Pancreas (tissue), 10 donors: ENCODE results near the gene SLC35A5. TPM values are rescaled to one million over a fixed set of nuclear protein-coding genes. Genes with fewer than 3 reads are reported as not detected.
A peak's percentile ranks its signal among the peaks of the same experiment; 100 is the strongest.

Experiments
- ATAC-seq, 4 donors: fragments of 200-7000 bp; cut with Tn5 transposase; one replicate each; pipeline versions ENCODE4 v1.8.0 to v1.9.1; 2020; ENCODE audit warnings: mild to moderate bottlenecking in 4 of 4, moderate library complexity in 4 of 4
- DNase-seq, 6 donors: peaks; one replicate each; pipeline ENCODE4 v3.0.0-alpha.2; 2020
- FAIRE-seq: peaks from 2 replicates; lab custom pipeline; 2012; peaks lifted over from hg19 to GRCh38; lab: Jason Lieb, UNC
- H3K27ac ChIP-seq, 4 donors: fragments of 200-600 bp; sonication (generic); 1 replicate in 3 of 4; 2 replicates in 1 of 4; pipeline versions ENCODE4 v1.5.0 to v1.8.0; 2020
- H3K27me3 ChIP-seq, 4 donors: fragments of 200-600 bp; one replicate each; pipeline ENCODE4 v1.8.0; 2021
- H3K36me3 ChIP-seq, 3 donors: fragments of 200-600 bp; sonication (generic) in 1 of 3; one replicate each; pipeline versions ENCODE4 v1.5.0 to v1.8.0; 2020 to 2021
- H3K4me1 ChIP-seq, 3 donors: fragments of 200-600 bp; one replicate each; pipeline ENCODE4 v1.8.0; 2021
- H3K4me3 ChIP-seq, 4 donors: fragments of 200-600 bp; sonication (generic) in 2 of 4; one replicate each; pipeline versions ENCODE4 v1.5.0 to v1.8.0; 2020 to 2021
- H3K9me3 ChIP-seq, 4 donors: fragments of 200-600 bp; one replicate each; pipeline ENCODE4 v1.8.0; 2021
- WGBS, 2 donors: extraction: QIAGEN DNeasy Blood & Tissue Kit; methylation state at CpG; one replicate each; pipeline ENCODE4 v1.1.7; 2013; 5-methylcytosine and 5-hydroxymethylcytosine counted together
- intact Hi-C, 3 donors: fragments of 100-400 bp; cut with DNase I; formaldehyde crosslinking; loops; one replicate each; pipeline versions ENCODE4 v1.11.1 to v1.14.2; 2022
- polyA plus RNA-seq, 2 donors: library from polyadenylated mRNA; stranded (reverse); fragments of 200-250 nt; gene quantifications; one replicate each; pipeline ENCODE4 v1.2.3, GENCODE V29; 2013
- total RNA-seq, 6 donors: library from RNA; stranded (reverse); fragmentation: NEBNext Ultra II Directional in 4 of 6; extraction: Animal tissue kit (Norgen Biotek cat#: 25700) in 4 of 6; gene quantifications; one replicate each; pipeline versions ENCODE4 v1.2.1 to v1.2.4, GENCODE V29; 2021 to 2023
- TF ChIP-seq, protein P1 (sequence below), 4 donors: fragments of 200-600 bp; sonication (generic) in 3 of 4; IDR thresholded peaks; one replicate each; pipeline versions ENCODE4 v1.5.0 to v1.8.0; 2021; ENCODE audit warnings: antibody characterized with exemption in 4 of 4
- donor health status: healthy with polysubstance abuse.
- donor health status: DM: no; HTN: no; CAD: no; lungs with moderate emphysema.
- donor health status: DM: no; HTN: no; CAD: no.
- donor health status: control.
- donor health status: control.
- donor health status: Bipolar disorder and iron deficiency.
- donor health status: DM: yes; HTN: yes; CAD: no.
- donor health status: DM: no; HTN: no; CAD: no.
- donor health status: DM: no; HTN: no; CAD: no.
- donor health status: DM: yes; HTN: yes; CAD: no.

The SLC35A5 gene
- total and polyA plus RNA-seq, 8 donors, result 3.0 to 16.9 (median 12.4) TPM

GRCh38 chr3:112597945-112598344 lies 36.1 kb downstream of the SLC35A5 start:
- DNase-seq, result no peak
- Histone ChIP-seq H3K27me3 (no peaks in the 10 kb centered on the region), H3K9me3 (no peaks in the 10 kb centered on the region), H3K36me3 (no peaks in the 10 kb centered on the region), H3K4me3 (no peak overlapping the region), H3K4me1 (no peaks in the 10 kb centered on the region), H3K27ac (no peak overlapping the region)
- TF ChIP-seq, protein P1, sequence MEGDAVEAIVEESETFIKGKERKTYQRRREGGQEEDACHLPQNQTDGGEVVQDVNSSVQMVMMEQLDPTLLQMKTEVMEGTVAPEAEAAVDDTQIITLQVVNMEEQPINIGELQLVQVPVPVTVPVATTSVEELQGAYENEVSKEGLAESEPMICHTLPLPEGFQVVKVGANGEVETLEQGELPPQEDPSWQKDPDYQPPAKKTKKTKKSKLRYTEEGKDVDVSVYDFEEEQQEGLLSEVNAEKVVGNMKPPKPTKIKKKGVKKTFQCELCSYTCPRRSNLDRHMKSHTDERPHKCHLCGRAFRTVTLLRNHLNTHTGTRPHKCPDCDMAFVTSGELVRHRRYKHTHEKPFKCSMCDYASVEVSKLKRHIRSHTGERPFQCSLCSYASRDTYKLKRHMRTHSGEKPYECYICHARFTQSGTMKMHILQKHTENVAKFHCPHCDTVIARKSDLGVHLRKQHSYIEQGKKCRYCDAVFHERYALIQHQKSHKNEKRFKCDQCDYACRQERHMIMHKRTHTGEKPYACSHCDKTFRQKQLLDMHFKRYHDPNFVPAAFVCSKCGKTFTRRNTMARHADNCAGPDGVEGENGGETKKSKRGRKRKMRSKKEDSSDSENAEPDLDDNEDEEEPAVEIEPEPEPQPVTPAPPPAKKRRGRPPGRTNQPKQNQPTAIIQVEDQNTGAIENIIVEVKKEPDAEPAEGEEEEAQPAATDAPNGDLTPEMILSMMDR (IDR thresholded peaks at IDR 0.05), result no peak
- ATAC-seq, result no peak
- FAIRE-seq, result no peak
- intact Hi-C loops, result no loop called here
- WGBS, 2 donors, result 97 to 99% methylated on average over 2 of the region's 2 CpGs

DNA sequence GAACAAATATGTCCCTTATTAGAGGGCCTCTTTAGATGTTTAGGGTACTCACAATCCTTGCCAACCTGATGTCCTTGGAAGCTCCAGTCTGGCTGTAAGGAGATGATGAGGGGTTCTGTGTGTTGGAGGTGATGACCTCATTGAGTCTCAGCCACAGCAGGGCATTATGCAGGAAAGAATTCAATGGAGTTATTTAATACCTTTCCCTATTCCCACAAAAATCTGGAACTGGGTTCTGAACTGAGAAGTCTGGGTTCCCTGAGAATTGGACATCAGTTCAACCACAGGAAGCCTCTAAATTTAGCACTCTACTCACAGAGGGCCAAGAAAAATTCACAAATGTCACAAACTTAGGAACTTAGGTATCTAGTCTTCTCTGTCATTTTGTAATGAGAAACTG lies 36.9 kb downstream of the SLC35A5 start:
- FAIRE-seq (no peak), ATAC-seq (no peak), DNase-seq (no peak)
- intact Hi-C loops, result no loop called here
- Histone ChIP-seq H3K9me3 (no peaks in the 10 kb centered on the region), H3K36me3 (no peaks in the 10 kb centered on the region), H3K27me3 (no peaks in the 10 kb centered on the region), H3K4me3 (no peak overlapping the region), H3K4me1 (no peaks in the 10 kb centered on the region), H3K27ac (no peak overlapping the region)
- TF ChIP-seq, protein P1 (IDR thresholded peaks at IDR 0.05), result no peak

DNA sequence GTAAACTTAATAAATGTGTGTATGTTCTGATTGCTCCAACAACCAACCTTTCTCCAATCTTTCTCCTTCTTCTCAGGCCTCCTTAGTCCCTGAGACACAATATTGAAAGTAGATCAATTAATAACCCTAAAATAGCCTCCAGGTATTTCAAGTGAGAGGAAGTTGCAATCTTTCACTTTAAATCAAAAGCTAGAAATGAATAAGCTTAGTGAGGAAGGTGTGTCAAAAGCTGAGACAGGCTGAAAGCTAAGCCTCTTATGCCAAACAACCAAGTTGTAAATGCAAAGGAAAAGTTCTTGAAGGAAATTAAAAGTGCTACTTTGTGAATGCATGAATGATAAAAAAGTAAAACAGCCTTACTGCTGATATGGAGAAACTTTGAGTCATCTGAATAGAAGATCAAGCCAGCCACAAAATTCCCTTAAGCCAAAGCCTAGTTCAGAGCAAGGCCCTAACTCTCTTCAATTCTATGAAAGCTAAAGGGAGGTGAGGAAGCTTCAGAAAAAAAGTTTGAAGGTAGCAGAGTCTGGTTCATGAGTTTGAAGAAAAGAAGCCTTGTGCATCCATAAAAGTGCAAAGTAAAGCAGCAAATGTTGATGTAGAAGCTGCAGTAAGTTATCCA lies 40.5 kb downstream of the SLC35A5 start:
- Histone ChIP-seq H3K36me3 (no peaks in the 10 kb centered on the region), H3K4me1 (no peaks in the 10 kb centered on the region), H3K27ac (no peak overlapping the region), H3K9me3 (no peaks in the 10 kb centered on the region), H3K27me3 (no peaks in the 10 kb centered on the region), H3K4me3 (no peak overlapping the region)
- TF ChIP-seq, protein P1 (IDR thresholded peaks at IDR 0.05), result no peak
- ATAC-seq (no peak), FAIRE-seq (no peak), DNase-seq (no peak)
- intact Hi-C loops, result no loop called here

DNA sequence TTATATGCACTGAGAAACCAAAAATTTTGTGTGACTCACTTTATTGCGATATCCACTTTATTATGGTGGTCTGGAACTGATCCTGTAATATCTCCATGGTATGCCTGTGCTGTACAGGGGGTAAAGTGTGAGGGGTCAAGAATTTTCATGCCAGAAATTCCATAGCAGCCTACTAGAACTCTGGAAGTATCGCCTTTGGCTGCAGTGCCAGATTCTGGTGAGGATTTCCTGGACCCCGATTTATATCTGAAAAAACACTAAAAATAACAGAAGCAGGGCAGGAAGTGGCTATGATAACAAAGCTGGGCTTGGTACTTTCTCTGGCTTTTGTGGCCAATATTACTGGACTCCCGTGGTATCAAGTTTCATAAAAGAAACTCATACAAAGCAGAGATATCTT lies 42.7 kb downstream of the SLC35A5 start:
- Histone ChIP-seq H3K27ac (no peak overlapping the region), H3K4me1 (no peaks in the 10 kb centered on the region), H3K9me3 (no peaks in the 10 kb centered on the region), H3K27me3 (no peaks in the 10 kb centered on the region), H3K4me3 (no peak overlapping the region), H3K36me3 (no peaks in the 10 kb centered on the region)
- ATAC-seq (no peak), DNase-seq (no peak), FAIRE-seq (no peak)
- TF ChIP-seq, protein P1 (IDR thresholded peaks at IDR 0.05), result no peak
- intact Hi-C loops, result no loop called here
- WGBS, 2 donors, result 43 to 55% methylated on average over 4 of the region's 4 CpGs

GRCh38 chr3:112605285-112605684 lies 43.4 kb downstream of the SLC35A5 start:
- Histone ChIP-seq H3K4me3 (no peak overlapping the region), H3K9me3 (no peaks in the 10 kb centered on the region), H3K27me3 (no peaks in the 10 kb centered on the region), H3K4me1 (no peaks in the 10 kb centered on the region), H3K36me3 (no peaks in the 10 kb centered on the region), H3K27ac (no peak overlapping the region)
- no peak for FAIRE-seq
- 80% methylated on average over 9 of the region's 9 CpGs for WGBS, 2 donors
- intact Hi-C loops, result no loop called here
- DNase-seq, result no peak
- ATAC-seq, result peak in 2 of 4 donors; percentile 68 to 89
- TF ChIP-seq, protein P1 (IDR thresholded peaks at IDR 0.05), result no peak
